ENCODE results near the gene PRSS56. TPM values are rescaled to one million over a fixed set of nuclear protein-coding genes. Genes with fewer than 3 reads are reported as not detected.

PRSS56 gene
- polyA plus RNA-seq, 1 donor from 2014 or later: 0.16 TPM

GRCh38 chr2:232479341-232480200 lies 40.6 kb upstream of the PRSS56 start:
- Histone ChIP-seq H3K79me2 (replicated peaks; ENCODE audit: insufficient read depth, low read length) (no peaks in the 10 kb centered on the region), H3K36me3 (ENCODE audit: insufficient read depth, low read length) (no peaks in the 10 kb centered on the region), H3F3A (ENCODE audit: insufficient read depth, low read length, poor library complexity, severe bottlenecking) (no peaks in the 10 kb centered on the region), H3K4me3 (ENCODE audit: low read length) (no peak overlapping the region), H3K27ac (ENCODE audit: low read length) (no peak overlapping the region), H3K9me2 (ENCODE audit: insufficient read depth, low read length) (no peaks in the 10 kb centered on the region), H2AFZ (ENCODE audit: low read depth, low read length) (no peak overlapping the region), H3K27me3 (ENCODE audit: insufficient read depth, low read depth, low read length) (peaks cover 5% of the 10 kb centered on the region), H3K9me3 (ENCODE audit: low read length) (no peaks in the 10 kb centered on the region), H3K4me2 (ENCODE audit: low read length) (no peak overlapping the region), H4K20me1 (ENCODE audit: insufficient read depth) (no peaks in the 10 kb centered on the region), H3K9ac (ENCODE audit: low read length) (no peak overlapping the region)
- TF ChIP-seq EZH2 (IDR thresholded peaks at IDR 0.05; ENCODE audit: borderline replicate concordance, insufficient read depth, low read length, poor library complexity, severe bottlenecking): no peak
- TF ChIP-seq REST (IDR thresholded peaks at IDR 0.05; ENCODE audit: borderline replicate concordance): no peak
- TF ChIP-seq MXI1 (conservative IDR thresholded peaks at IDR 0.05; ENCODE audit: poor library complexity, severe bottlenecking): no peak

GRCh38 chr2:232480201-232481190 lies 39.7 kb upstream of the PRSS56 start:
- H3F3A ChIP-seq (ENCODE audit: insufficient read depth, low read length, poor library complexity, severe bottlenecking): no peaks in the 10 kb centered on the region
- H3K9me2 ChIP-seq (ENCODE audit: insufficient read depth, low read length): no peaks in the 10 kb centered on the region
- peaks cover 14% of the 10 kb centered on the region for H3K27me3 ChIP-seq (ENCODE audit: insufficient read depth, low read depth, low read length)
- no peak overlapping the region for H3K27ac ChIP-seq (ENCODE audit: low read length)
- H3K4me3 ChIP-seq (ENCODE audit: low read length): no peak overlapping the region
- H3K4me2 ChIP-seq (ENCODE audit: low read length): no peak overlapping the region
- no peak overlapping the region for H3K9ac ChIP-seq (ENCODE audit: low read length)
- no peaks in the 10 kb centered on the region for H3K79me2 ChIP-seq (replicated peaks; ENCODE audit: insufficient read depth, low read length)
- H3K36me3 ChIP-seq (ENCODE audit: insufficient read depth, low read length): no peaks in the 10 kb centered on the region
- TF ChIP-seq POLR2AphosphoS5 (IDR thresholded peaks at IDR 0.05) (no peak), MXI1 (conservative IDR thresholded peaks at IDR 0.05; ENCODE audit: poor library complexity, severe bottlenecking) (no peak), TAF1 (IDR thresholded peaks at IDR 0.05; ENCODE audit: low read depth) (no peak), CTCF (IDR thresholded peaks at IDR 0.05; ENCODE audit: poor library complexity, severe bottlenecking) (no peak), RAD21 (conservative IDR thresholded peaks at IDR 0.05) (no peak)
- no peaks in the 10 kb centered on the region for H3K9me3 ChIP-seq (ENCODE audit: low read length)
- H2AFZ ChIP-seq (ENCODE audit: low read depth, low read length): no peak overlapping the region
- no peaks in the 10 kb centered on the region for H4K20me1 ChIP-seq (ENCODE audit: insufficient read depth)
